Esophagus squamous epithelium (tissue), 5 donors: ENCODE measurements around the gene PLEK2. TPM values are rescaled to one million over a fixed set of nuclear protein-coding genes. Genes with fewer than 3 reads are reported as not detected.

Source experiments
- DNase-seq: peaks from one replicate; lab custom pipeline; 2025; lab: John Stamatoyannopoulos, UW
- H3K27ac ChIP-seq, 4 donors: fragments of 200-600 bp; sonication (generic); one replicate each; pipeline ENCODE4 v1.5.1; 2016 to 2019; ENCODE audit warnings: mild to moderate bottlenecking in 1 of 4
- H3K27me3 ChIP-seq, 4 donors: fragments of 200-600 bp; sonication (generic); 1 replicate in 3 of 4; 2 replicates in 1 of 4; pipeline versions ENCODE4 v1.5.1 to v1.6.0; 2017 to 2021; ENCODE audit warnings: antibody characterized with exemption in 1 of 4
- H3K36me3 ChIP-seq, 3 donors: fragments of 200-600 bp; sonication (generic); one replicate each; pipeline ENCODE4 v1.5.1; 2016 to 2019
- H3K4me1 ChIP-seq, 3 donors: fragments of 200-600 bp; sonication (generic); one replicate each; pipeline ENCODE4 v1.5.1; 2017 to 2019
- H3K4me3 ChIP-seq, 4 donors: fragments of 200-600 bp; sonication (generic); 1 replicate in 3 of 4; 2 replicates in 1 of 4; pipeline ENCODE4 v1.5.1; 2016 to 2019; ENCODE audit warnings: mild to moderate bottlenecking in 2 of 4, moderate library complexity in 1 of 4
- H3K9me3 ChIP-seq, 3 donors: fragments of 200-600 bp; sonication (generic); one replicate each; pipeline ENCODE4 v1.5.1; 2016 to 2019
- CTCF ChIP-seq, 6 experiments: fragments of 450-650 bp in 4 of 6; fragments of 200-600 bp in 2 of 6; sonication (generic) in 2 of 6; IDR thresholded peaks; one replicate each; pipeline ENCODE4 v1.5.1; 2016 to 2019; ENCODE audit warnings: antibody characterized with exemption in 6 of 6, mild to moderate bottlenecking in 4 of 6, moderate library complexity in 4 of 6
- POLR2A ChIP-seq, 4 donors: fragments of 450-650 bp; IDR thresholded peaks; one replicate each; pipeline ENCODE4 v1.6.1; 2017; ENCODE audit warnings: antibody characterized with exemption in 4 of 4, mild to moderate bottlenecking in 4 of 4, moderate library complexity in 3 of 4
- WGBS, 2 donors: methylation state at CpG; one replicate each; pipeline ENCODE4 v1.1.5; 2018; 5-methylcytosine and 5-hydroxymethylcytosine counted together
- intact Hi-C: fragments of 100-400 bp; cut with DNase I; formaldehyde crosslinking; loops from one replicate; pipeline ENCODE4 v1.15.0; 2022
- total RNA-seq, 4 donors: library from RNA; depleted of rRNA; stranded (reverse); fragments of >200 nt; gene quantifications; one replicate each; pipeline ENCODE4 v1.1.0, GENCODE V29; 2016
- donor health status: DM: yes; HTN: yes; CAD: no.

PLEK2 gene
- total RNA-seq = 10 to 100 TPM in 2 of 4 donors, 1 to 10 TPM in 2; 7.6 to 19.9 (median 13.1) TPM

DNA sequence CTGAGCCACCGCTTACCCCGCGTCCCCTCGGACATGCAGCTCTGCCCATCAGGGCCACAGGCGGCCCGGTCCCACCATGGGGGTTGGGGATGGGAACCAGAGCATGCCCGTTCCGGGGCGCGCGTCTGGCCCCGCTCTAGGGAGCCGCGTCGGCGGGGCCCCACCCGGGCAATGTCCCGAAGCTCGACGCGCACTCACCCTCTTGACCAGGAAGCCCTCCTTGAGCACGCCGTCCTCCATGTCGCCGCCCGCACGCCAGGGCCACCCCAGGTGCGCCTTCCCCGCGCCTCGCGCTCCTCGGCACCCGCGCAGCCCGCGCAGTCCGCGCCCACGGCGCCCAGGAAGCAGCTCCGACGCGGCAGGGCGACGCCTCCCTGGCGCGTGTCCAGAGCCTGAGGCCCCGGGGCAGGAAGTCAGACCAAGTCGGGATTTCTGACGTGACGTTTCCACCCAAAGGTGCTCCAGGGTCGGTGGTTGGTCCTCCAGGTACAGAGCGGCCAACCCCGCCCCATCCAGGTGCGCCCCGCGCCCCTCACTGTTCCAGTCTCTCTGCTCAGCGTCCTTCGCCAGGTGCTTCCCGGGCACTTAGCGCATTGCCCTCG is at the start of gene PLEK2:
Gene PLEK2 (minus strand): TSS at position 346 of the 602 bp plus-strand sequence. CDS start 106 bp downstream, at position 240.
- Histone ChIP-seq H3K27ac (peak within 1 kb of the TSS in 3 of 4 donors; percentile 23 to 77 (median 69)), H3K9me3 (no peaks in the 10 kb centered on the region), H3K27me3 (peaks cover 0 to 22% (median 0%) of the 10 kb centered on the region in 4 donors), H3K36me3 (no peaks in the 10 kb centered on the region), H3K4me1 (peaks cover 0 to 52% (median 5%) of the 10 kb centered on the region in 3 donors), H3K4me3 (peak within 1 kb of the TSS; percentile 41 to 62 (median 52))
- DNase-seq = no peak
- intact Hi-C loops = no loop called here
- 4 to 9% methylated on average over 8 to 9 of the region's 63 CpGs for WGBS, 2 donors
- TF ChIP-seq POLR2A (IDR thresholded peaks at IDR 0.05) (peak in 1 of 4 donors; percentile 46), CTCF (IDR thresholded peaks at IDR 0.05) (no peak)

DNA sequence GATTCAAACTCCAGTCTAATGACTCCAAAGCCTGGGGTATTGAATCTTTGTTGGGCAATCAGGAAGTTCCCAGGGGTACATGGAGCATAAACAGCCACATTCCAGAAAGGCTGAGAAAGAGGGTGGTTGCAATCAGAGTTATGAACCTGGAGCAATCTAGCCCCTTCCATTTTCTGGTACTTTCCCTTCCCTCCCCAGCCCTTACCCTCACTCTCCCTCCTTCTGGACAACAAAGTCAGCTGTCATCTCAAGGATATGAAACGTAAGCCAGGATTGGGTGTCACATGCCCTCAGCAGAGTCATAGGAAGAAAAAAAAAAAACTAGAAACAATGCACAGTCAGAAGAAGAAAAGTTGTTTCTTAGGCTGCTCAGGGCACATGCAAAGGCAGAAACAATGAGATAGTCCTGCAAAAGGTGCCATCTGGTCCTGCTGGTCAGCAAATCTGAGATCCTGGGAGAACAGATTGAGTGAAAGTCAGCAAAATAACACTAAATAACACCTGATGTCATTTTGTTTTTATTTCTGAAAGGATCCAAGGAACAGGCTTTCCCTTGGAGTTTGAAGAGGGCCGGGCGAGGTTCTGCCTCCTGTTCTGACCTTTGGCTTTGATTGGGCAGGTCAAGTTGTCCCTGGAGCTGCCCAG is 49.5 kb upstream of the PLEK2 start:
- H3K4me1 ChIP-seq = no peaks in the 10 kb centered on the region
- no peaks in the 10 kb centered on the region for H3K9me3 ChIP-seq
- H3K36me3 ChIP-seq = no peaks in the 10 kb centered on the region
- WGBS, 2 donors = 67 to 68% methylated on average over 3 of the region's 3 CpGs
- intact Hi-C loops = no loop called here
- no peak overlapping the region for H3K27ac ChIP-seq
- H3K4me3 ChIP-seq = no peak overlapping the region
- no peak for TF ChIP-seq CTCF (IDR thresholded peaks at IDR 0.05)
- no peak for TF ChIP-seq POLR2A (IDR thresholded peaks at IDR 0.05)
- no peak for DNase-seq
- peaks cover 0 to 8% (median 0%) of the 10 kb centered on the region in 4 donors for H3K27me3 ChIP-seq

- WGBS, 2 donors = 69 to 98% methylated on average over 3 to 4 of the region's 5 CpGs
- intact Hi-C loops = no loop called here
These were observed 47.4 kb upstream of the PLEK2 start for GRCh38 chr14:67459336-67459735.

DNA sequence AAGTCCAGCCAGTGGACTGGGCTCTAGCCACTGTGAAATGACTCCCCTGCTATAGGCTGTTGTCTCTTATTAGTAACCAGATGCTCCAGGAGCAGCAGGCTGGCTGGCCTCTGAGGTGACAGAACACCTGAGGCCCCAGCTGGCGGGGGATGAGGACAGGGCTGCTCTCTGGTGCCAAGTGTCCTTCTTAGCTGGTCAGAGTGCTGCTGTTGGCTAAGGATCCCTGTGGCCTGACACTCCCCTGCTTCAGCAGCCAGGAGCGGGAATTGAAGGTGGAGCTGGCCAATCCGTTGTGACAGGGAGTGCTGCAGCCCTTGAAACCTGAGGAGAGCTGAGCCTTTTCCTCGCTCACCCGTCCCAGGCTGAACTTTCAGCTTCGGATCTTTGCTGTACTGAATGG is 45.8 kb upstream of the PLEK2 start:
- no peak for TF ChIP-seq POLR2A (IDR thresholded peaks at IDR 0.05)
- no peak for TF ChIP-seq CTCF (IDR thresholded peaks at IDR 0.05)
- DNase-seq = no peak
- intact Hi-C loops = no loop called here
- WGBS, 2 donors = 50 to 80% methylated on average over 1 to 2 of the region's 6 CpGs
- no peaks in the 10 kb centered on the region for H3K4me1 ChIP-seq
- H3K36me3 ChIP-seq = no peaks in the 10 kb centered on the region
- no peaks in the 10 kb centered on the region for H3K9me3 ChIP-seq
- no peak overlapping the region for H3K27ac ChIP-seq
- H3K27me3 ChIP-seq = peaks cover 0 to 14% (median 0%) of the 10 kb centered on the region in 4 donors
- H3K4me3 ChIP-seq = no peak overlapping the region

More at GRCh38 chr14:67459336-67459735, 47.4 kb upstream of the PLEK2 start:
- no peak overlapping the region for H3K4me3 ChIP-seq
- H3K27me3 ChIP-seq = peaks cover 0 to 14% (median 0%) of the 10 kb centered on the region in 4 donors
- no peak overlapping the region for H3K27ac ChIP-seq
- no peaks in the 10 kb centered on the region for H3K36me3 ChIP-seq
- no peaks in the 10 kb centered on the region for H3K9me3 ChIP-seq
- TF ChIP-seq POLR2A (IDR thresholded peaks at IDR 0.05) = no peak
- TF ChIP-seq CTCF (IDR thresholded peaks at IDR 0.05) = no peak
- H3K4me1 ChIP-seq = no peaks in the 10 kb centered on the region
- no peak for DNase-seq

DNA sequence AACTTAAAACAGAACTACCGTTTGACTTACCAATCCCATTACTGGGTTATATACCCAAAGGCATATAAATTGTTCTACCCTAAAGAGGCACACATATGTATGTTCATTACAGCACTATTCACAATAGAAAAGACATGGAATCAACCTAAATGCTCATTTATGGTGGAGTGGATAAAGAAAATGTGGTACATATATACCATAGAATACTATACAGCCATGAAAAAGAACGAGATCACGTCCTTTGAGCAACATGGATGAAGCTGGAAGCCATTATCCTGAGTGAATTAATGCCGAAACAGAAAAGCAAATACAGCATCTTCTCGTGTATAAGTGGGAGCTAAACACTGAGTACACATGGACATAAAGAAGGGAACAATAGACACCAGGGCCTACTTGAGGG is 44.8 kb upstream of the PLEK2 start:
- Histone ChIP-seq H3K27ac (no peak overlapping the region), H3K27me3 (peaks cover 0 to 14% (median 0%) of the 10 kb centered on the region in 4 donors), H3K4me1 (no peaks in the 10 kb centered on the region), H3K36me3 (no peaks in the 10 kb centered on the region), H3K9me3 (no peaks in the 10 kb centered on the region), H3K4me3 (no peak overlapping the region)
- TF ChIP-seq CTCF (IDR thresholded peaks at IDR 0.05) = no peak
- TF ChIP-seq POLR2A (IDR thresholded peaks at IDR 0.05) = no peak
- DNase-seq = no peak
- intact Hi-C loops = no loop called here
- 78 to 92% methylated on average over 5 of the region's 5 CpGs for WGBS, 2 donors
